Stomach (tissue), 4 donors: ENCODE data around the gene SCRT2.

ENCODE experiments used
- EP300 ChIP-seq: sonication (generic); formaldehyde crosslinking; IDR thresholded peaks from one replicate; pipeline ENCODE4 v1.6.1; 2017; ENCODE audit warnings: antibody characterized with exemption
- POLR2A ChIP-seq, 4 donors: fragments of 450-650 bp; IDR thresholded peaks; one replicate each; pipeline ENCODE4 v1.6.1; 2016; ENCODE audit warnings: antibody characterized with exemption in 4 of 4, control low read depth in 2 of 4, mild to moderate bottlenecking in 1 of 4, moderate library complexity in 1 of 4
- POLR2AphosphoS5 ChIP-seq, 3 donors: sonication (generic); formaldehyde crosslinking; IDR thresholded peaks; one replicate each; pipeline ENCODE4 v1.6.1; 2016; ENCODE audit warnings: antibody characterized with exemption in 3 of 3
- TF ChIP-seq, protein P1 (sequence below), 7 experiments: fragments of 450-650 bp in 4 of 7; fragments of 200-600 bp in 3 of 7; sonication (generic) in 3 of 7; IDR thresholded peaks; one replicate each; pipeline ENCODE4 v1.5.1; 2016 to 2019; ENCODE audit warnings: antibody characterized with exemption in 7 of 7, control low read depth in 2 of 7, mild to moderate bottlenecking in 1 of 7

DNA sequence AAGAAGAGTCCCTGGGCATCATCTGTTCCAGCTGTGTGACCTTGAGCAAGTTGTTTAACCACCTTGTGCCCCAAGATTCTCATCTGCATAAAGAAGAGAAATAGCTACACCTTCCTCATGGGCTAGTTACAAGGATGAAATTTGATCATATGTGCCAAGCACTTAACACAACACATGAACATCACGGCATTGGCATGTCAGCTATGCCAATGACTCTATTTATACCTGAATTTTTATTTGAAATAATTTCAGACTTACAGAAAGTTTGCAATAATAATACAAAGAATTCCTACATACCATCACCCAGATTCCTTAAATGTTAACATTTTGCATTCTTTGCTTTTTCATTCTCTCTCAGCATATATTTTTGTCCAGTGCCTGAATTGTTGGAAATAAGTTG is 44.5 kb downstream of the SCRT2 start:
- TF ChIP-seq POLR2AphosphoS5 (IDR thresholded peaks at IDR 0.05) (no peak), POLR2A (IDR thresholded peaks at IDR 0.05) (no peak), EP300 (no peak)
- TF ChIP-seq, protein P1, sequence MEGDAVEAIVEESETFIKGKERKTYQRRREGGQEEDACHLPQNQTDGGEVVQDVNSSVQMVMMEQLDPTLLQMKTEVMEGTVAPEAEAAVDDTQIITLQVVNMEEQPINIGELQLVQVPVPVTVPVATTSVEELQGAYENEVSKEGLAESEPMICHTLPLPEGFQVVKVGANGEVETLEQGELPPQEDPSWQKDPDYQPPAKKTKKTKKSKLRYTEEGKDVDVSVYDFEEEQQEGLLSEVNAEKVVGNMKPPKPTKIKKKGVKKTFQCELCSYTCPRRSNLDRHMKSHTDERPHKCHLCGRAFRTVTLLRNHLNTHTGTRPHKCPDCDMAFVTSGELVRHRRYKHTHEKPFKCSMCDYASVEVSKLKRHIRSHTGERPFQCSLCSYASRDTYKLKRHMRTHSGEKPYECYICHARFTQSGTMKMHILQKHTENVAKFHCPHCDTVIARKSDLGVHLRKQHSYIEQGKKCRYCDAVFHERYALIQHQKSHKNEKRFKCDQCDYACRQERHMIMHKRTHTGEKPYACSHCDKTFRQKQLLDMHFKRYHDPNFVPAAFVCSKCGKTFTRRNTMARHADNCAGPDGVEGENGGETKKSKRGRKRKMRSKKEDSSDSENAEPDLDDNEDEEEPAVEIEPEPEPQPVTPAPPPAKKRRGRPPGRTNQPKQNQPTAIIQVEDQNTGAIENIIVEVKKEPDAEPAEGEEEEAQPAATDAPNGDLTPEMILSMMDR (IDR thresholded peaks at IDR 0.05): no peak
